Measurements from ENCODE around the gene PPARD. TPM values are rescaled to one million over a fixed set of nuclear protein-coding genes. Genes with fewer than 3 reads are reported as not detected.

The PPARD gene
- polyA plus RNA-seq, 1 donor from 2014 or later: 1.3 TPM

- H3K27ac ChIP-seq (ENCODE audit: low read length): no peak overlapping the region
- no peaks in the 10 kb centered on the region for H3K9me2 ChIP-seq (ENCODE audit: insufficient read depth, low read length)
- no peak overlapping the region for H3K4me2 ChIP-seq (ENCODE audit: low read length)
- no peak overlapping the region for H3K9ac ChIP-seq (ENCODE audit: low read length)
- no peaks in the 10 kb centered on the region for H3K79me2 ChIP-seq (replicated peaks; ENCODE audit: insufficient read depth, low read length)
- H2AFZ ChIP-seq (ENCODE audit: low read depth, low read length): no peak overlapping the region
- no peaks in the 10 kb centered on the region for H3K36me3 ChIP-seq (ENCODE audit: insufficient read depth, low read length)
- TF ChIP-seq TAF1 (IDR thresholded peaks at IDR 0.05; ENCODE audit: low read depth): no peak
- no peak for TF ChIP-seq MXI1 (conservative IDR thresholded peaks at IDR 0.05; ENCODE audit: poor library complexity, severe bottlenecking)
- no peak for TF ChIP-seq SMC3 (conservative IDR thresholded peaks at IDR 0.05; ENCODE audit: poor library complexity)
- no peak for TF ChIP-seq RAD21 (conservative IDR thresholded peaks at IDR 0.05)
- no peak for TF ChIP-seq EZH2 (IDR thresholded peaks at IDR 0.05; ENCODE audit: borderline replicate concordance, insufficient read depth, low read length, poor library complexity, severe bottlenecking)
- no peak for TF ChIP-seq CTCF (IDR thresholded peaks at IDR 0.05; ENCODE audit: poor library complexity, severe bottlenecking)
- H4K20me1 ChIP-seq (ENCODE audit: insufficient read depth): no peaks in the 10 kb centered on the region
- no peaks in the 10 kb centered on the region for H3K9me3 ChIP-seq (ENCODE audit: low read length)
- no peak overlapping the region for H3K4me3 ChIP-seq (ENCODE audit: low read length)
- H3F3A ChIP-seq (ENCODE audit: insufficient read depth, low read length, poor library complexity, severe bottlenecking): no peaks in the 10 kb centered on the region
- H3K27me3 ChIP-seq (ENCODE audit: insufficient read depth, low read depth, low read length): no peaks in the 10 kb centered on the region
Observed at GRCh38 chr6:35392773-35393672, 50.7 kb downstream of the PPARD start.

- Histone ChIP-seq H4K20me1 (ENCODE audit: insufficient read depth) (no peaks in the 10 kb centered on the region), H3F3A (ENCODE audit: insufficient read depth, low read length, poor library complexity, severe bottlenecking) (no peaks in the 10 kb centered on the region), H3K4me2 (ENCODE audit: low read length) (no peak overlapping the region), H3K4me3 (ENCODE audit: low read length) (no peak overlapping the region), H3K36me3 (ENCODE audit: insufficient read depth, low read length) (no peaks in the 10 kb centered on the region), H3K79me2 (replicated peaks; ENCODE audit: insufficient read depth, low read length) (no peaks in the 10 kb centered on the region), H3K27ac (ENCODE audit: low read length) (no peak overlapping the region), H3K27me3 (ENCODE audit: insufficient read depth, low read depth, low read length) (no peaks in the 10 kb centered on the region), H3K9me3 (ENCODE audit: low read length) (no peaks in the 10 kb centered on the region), H2AFZ (ENCODE audit: low read depth, low read length) (no peak overlapping the region), H3K9me2 (ENCODE audit: insufficient read depth, low read length) (no peaks in the 10 kb centered on the region), H3K9ac (ENCODE audit: low read length) (no peak overlapping the region)
- no peak for TF ChIP-seq CTCF (IDR thresholded peaks at IDR 0.05; ENCODE audit: poor library complexity, severe bottlenecking)
Observed at GRCh38 chr6:35396991-35397390, 54.6 kb downstream of the PPARD start.

GRCh38 chr6:35397806-35398418 lies 55.6 kb downstream of the PPARD start:
- no peak overlapping the region for H2AFZ ChIP-seq (ENCODE audit: low read depth, low read length)
- H3K9me2 ChIP-seq (ENCODE audit: insufficient read depth, low read length): no peaks in the 10 kb centered on the region
- no peaks in the 10 kb centered on the region for H4K20me1 ChIP-seq (ENCODE audit: insufficient read depth)
- H3K4me2 ChIP-seq (ENCODE audit: low read length): no peak overlapping the region
- no peak overlapping the region for H3K9ac ChIP-seq (ENCODE audit: low read length)
- no peak for TF ChIP-seq RAD21 (conservative IDR thresholded peaks at IDR 0.05)
- TF ChIP-seq SMC3 (conservative IDR thresholded peaks at IDR 0.05; ENCODE audit: poor library complexity): no peak
- no peak for TF ChIP-seq CTCF (IDR thresholded peaks at IDR 0.05; ENCODE audit: poor library complexity, severe bottlenecking)
- TF ChIP-seq EP300 (conservative IDR thresholded peaks at IDR 0.05; ENCODE audit: poor library complexity, severe bottlenecking): no peak
- TF ChIP-seq TAF1 (IDR thresholded peaks at IDR 0.05; ENCODE audit: low read depth): no peak
- no peak for TF ChIP-seq MXI1 (conservative IDR thresholded peaks at IDR 0.05; ENCODE audit: poor library complexity, severe bottlenecking)
- TF ChIP-seq REST (IDR thresholded peaks at IDR 0.05; ENCODE audit: borderline replicate concordance): no peak
- no peak for TF ChIP-seq EZH2 (IDR thresholded peaks at IDR 0.05; ENCODE audit: borderline replicate concordance, insufficient read depth, low read length, poor library complexity, severe bottlenecking)
- no peak for TF ChIP-seq POLR2AphosphoS5 (IDR thresholded peaks at IDR 0.05)
- H3K79me2 ChIP-seq (replicated peaks; ENCODE audit: insufficient read depth, low read length): no peaks in the 10 kb centered on the region
- H3F3A ChIP-seq (ENCODE audit: insufficient read depth, low read length, poor library complexity, severe bottlenecking): no peaks in the 10 kb centered on the region
- H3K9me3 ChIP-seq (ENCODE audit: low read length): no peaks in the 10 kb centered on the region
- no peak overlapping the region for H3K4me3 ChIP-seq (ENCODE audit: low read length)
- no peak overlapping the region for H3K27ac ChIP-seq (ENCODE audit: low read length)
- no peaks in the 10 kb centered on the region for H3K27me3 ChIP-seq (ENCODE audit: insufficient read depth, low read depth, low read length)
- no peaks in the 10 kb centered on the region for H3K36me3 ChIP-seq (ENCODE audit: insufficient read depth, low read length)

Measured in neural cell (in vitro differentiated cells).